Stimulated activated CD4-positive, alpha-beta T cell treated with anti-CD3 and anti-CD28 coated beads, Interleukin-15, amount 100 ng/mL, for 24 hours (primary cell): ENCODE measurements around the gene AMOTL2.

ENCODE experiments used
- DNase-seq: peaks from one replicate; pipeline ENCODE4 v3.0.0-alpha.2; 2020

The AMOTL2 gene

GRCh38 chr3:134330883-134331810 lies 43.1 kb downstream of the AMOTL2 start:
- DNase-seq: no peak

- DNase-seq: no peak
Measured at GRCh38 chr3:134328846-134329245, 45.4 kb downstream of the AMOTL2 start.

- DNase-seq: no peak
Measured at GRCh38 chr3:134328147-134328591, 46.1 kb downstream of the AMOTL2 start.

- DNase-seq: no peak
Measured at GRCh38 chr3:134327594-134327975, 46.7 kb downstream of the AMOTL2 start.

GRCh38 chr3:134326760-134327593 lies 47.3 kb downstream of the AMOTL2 start:
- no peak for DNase-seq

DNA sequence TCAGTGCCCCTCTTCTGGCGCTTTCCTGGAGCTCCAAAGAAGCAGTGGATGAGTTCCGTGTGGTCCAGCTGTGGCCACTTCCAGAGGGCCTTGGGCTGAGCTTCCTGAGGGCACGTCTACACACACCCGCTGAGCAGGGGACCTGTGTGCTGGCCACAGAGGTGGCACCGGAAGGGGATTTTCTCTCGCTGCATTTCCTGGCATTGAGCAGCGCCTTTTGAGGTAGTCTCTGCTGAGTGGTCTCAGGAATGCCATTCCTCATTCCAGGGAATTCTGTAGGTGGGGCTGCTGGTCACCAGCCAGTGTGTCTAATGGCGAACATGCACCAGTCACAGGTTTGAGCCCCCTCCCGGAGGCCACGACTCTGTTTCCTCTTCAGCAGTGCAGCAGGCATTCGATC lies 48.1 kb downstream of the AMOTL2 start:
- no peak for DNase-seq

DNA sequence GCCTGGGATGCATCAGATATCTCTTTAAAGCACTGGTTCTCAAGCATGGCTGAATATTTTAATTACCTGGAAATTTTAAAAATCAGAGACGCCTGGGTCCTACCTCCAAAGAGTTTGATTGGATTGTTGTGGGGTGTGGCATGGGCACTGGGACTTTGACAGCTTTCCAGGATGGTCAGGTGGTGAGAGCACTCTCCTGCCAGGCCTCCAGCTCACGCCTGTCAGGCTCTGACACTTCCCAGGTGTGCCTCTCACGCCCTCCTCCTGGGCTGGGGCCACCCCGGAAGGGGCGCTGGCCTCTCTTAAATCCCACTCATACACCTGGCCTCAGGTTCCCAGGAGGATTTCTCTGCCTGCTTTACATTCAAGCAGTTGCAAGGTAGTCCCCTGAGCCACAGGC lies 48.5 kb downstream of the AMOTL2 start:
- no peak for DNase-seq

- no peak for DNase-seq
Measured at GRCh38 chr3:134325061-134325705, 49.1 kb downstream of the AMOTL2 start.

- no peak for DNase-seq
Measured at GRCh38 chr3:134323966-134324962, 50.0 kb downstream of the AMOTL2 start.

GRCh38 chr3:134322286-134322685 lies 52.0 kb downstream of the AMOTL2 start:
- no peak for DNase-seq

- no peak for DNase-seq
Measured at GRCh38 chr3:134320749-134321148, 53.5 kb downstream of the AMOTL2 start.

DNA sequence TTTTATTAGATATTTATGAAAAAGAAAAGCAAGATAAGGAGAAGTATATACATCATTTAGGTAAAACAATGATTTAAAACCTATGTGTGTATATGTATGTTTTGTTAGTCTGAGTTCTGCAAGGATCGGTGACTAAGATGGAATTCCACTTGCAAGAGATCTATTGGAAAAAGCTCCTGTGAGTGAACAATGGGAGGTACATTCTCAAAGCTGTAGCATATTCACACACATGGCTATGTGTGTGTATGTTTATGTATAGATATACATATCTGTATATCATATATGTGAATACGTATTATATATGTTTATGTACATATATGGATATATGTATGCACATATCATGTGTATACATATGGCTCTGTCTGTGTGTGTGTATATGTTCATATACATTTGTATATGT lies 54.3 kb downstream of the AMOTL2 start:
- no peak for DNase-seq

GRCh38 chr3:134318166-134318565 lies 56.1 kb downstream of the AMOTL2 start:
- DNase-seq: no peak

DNA sequence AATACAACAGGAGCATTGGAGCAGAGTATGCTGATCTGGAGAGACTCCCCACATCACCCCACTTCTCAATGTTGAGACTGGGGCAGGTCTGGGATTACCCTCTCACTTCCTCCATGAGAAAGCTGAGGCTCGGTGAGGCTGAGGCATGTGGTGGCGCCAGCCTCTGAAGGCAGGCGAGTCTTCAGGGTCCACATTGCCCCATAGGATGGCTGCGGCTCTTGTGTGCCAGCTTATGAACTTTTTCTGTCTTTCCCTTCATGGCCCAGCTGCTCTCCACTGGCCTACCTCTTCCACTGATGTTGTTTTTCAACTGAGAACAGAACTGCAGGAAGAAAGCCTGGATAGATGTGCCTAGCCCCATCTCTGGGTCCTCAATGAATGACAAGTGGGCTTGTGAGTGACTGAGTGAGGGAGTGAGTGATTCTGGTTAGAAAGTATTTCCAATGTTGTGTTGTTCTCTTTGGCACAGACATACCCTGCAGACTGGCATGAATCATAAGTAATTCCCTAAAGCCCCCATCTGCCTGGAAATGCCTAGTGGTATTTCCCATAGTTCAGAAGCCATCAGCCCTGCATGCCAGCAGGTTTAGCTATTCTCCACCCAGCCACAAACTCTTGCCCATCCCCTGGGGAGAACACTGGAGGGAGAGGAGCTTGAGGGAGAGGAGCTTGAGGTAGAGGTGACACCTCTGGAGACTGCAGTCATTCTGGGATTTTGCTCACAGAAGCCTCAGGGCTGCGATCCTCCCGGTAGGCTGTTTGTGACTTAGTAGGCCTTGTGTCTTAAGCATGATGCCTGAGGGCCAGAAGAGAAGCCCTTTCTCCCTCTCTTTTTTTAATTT lies 56.9 kb downstream of the AMOTL2 start:
- DNase-seq: no peak

- no peak for DNase-seq
Measured at GRCh38 chr3:134315286-134316106, 58.8 kb downstream of the AMOTL2 start.

DNA sequence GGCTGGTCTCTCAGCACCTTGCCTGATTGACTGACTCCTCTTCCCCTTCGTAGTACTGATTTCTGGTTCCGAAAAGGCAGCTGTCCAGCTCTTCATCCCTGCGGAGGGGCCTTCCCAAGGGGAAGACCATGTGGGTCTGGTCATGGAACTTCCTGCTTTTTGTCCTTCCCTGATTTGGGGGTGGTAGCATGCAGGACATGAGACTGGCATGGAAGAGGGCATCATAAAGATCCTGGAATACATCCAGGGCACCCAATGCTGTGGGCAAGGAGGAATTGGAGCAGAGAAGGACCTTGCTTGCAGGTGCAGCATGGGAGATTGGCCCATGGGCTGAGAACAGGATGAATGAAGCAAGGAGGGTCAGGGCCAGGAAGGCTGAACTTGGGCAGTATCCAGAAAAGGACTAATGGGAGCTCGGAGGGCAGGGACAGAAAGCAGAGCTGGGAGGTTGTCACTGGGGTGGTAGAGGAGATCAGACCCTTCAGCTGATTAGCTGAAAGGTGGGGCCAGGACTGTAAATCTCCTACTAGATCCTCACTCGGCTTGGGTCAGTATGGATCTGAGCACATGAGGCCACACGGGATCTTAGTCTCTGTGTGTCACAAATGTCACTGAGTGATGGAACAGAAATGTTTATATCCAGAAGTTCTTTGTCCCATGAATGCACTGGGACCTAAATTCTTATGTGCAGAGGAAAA lies 59.5 kb downstream of the AMOTL2 start:
- DNase-seq: no peak

DNA sequence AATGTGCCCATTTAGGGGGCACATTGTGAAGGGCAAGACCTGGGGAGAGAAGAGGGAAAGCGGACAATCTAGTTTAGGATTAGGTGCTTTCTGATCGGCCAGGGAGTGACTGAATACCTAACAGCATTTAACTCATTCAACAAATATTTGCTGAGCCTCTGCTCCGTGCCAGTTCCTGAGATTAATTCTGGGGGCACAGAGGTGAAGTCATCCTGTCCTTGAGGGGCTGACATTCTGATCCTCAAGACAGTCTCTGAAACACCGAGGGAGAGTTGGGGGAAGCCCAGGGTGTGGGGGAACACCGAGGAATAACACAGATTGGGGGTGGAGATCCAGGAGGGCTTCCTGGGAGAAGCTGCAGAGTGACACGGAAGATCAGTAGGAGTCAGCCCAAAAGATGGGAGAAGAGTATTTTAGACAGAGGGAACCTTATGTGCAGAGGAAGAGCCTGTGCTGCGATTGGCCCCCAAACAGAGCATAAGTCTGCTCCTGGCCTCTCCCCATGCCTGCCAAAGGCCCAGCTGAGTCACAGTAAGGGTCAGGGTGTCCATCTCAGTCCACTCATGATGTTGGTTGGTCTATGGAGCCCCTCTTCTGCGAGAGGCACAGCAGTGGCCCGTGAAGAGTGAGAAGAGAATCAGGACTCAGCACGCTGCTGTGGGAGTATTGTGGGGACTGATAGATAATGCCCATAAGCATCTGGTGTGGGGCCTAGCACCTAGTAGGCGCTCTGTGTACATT lies 60.2 kb downstream of the AMOTL2 start:
- DNase-seq: no peak
